Peyer's patch (tissue), 4 donors: Measurements from ENCODE around the gene IRGC. TPM values are rescaled to one million over a fixed set of nuclear protein-coding genes. Genes with fewer than 3 reads are reported as not detected.

Source experiments
- DNase-seq, 3 donors: peaks; one replicate each; pipeline ENCODE4 v3.0.0-alpha.2; 2017 to 2019
- H3K27ac ChIP-seq, 4 donors: fragments of 200-600 bp; sonication (generic); one replicate each; pipeline ENCODE4 v1.5.1; 2016 to 2019
- H3K27me3 ChIP-seq, 2 donors: fragments of 200-600 bp; sonication (generic); one replicate each; pipeline ENCODE4 v1.5.1; 2019
- H3K36me3 ChIP-seq, 3 donors: fragments of 200-600 bp; sonication (generic); one replicate each; pipeline ENCODE4 v1.5.1; 2016 to 2019
- H3K4me1 ChIP-seq, 4 donors: fragments of 200-600 bp; sonication (generic); one replicate each; pipeline ENCODE4 v1.5.1; 2016 to 2019
- H3K4me3 ChIP-seq, 4 donors: fragments of 200-600 bp; sonication (generic); 1 replicate in 3 of 4; 2 replicates in 1 of 4; pipeline ENCODE4 v1.5.1; 2016 to 2019; ENCODE audit warnings: mild to moderate bottlenecking in 1 of 4
- H3K9me3 ChIP-seq, 4 donors: fragments of 200-600 bp; sonication (generic); one replicate each; pipeline ENCODE4 v1.5.1; 2016 to 2019; ENCODE audit warnings: mild to moderate bottlenecking in 1 of 4
- CTCF ChIP-seq, 6 experiments: fragments of 450-650 bp in 4 of 6; fragments of 200-600 bp in 2 of 6; sonication (generic) in 1 of 6; IDR thresholded peaks; one replicate each; pipeline ENCODE4 v1.5.1; 2017 to 2019; ENCODE audit warnings: antibody characterized with exemption in 6 of 6, mild to moderate bottlenecking in 3 of 6, moderate library complexity in 1 of 6
- POLR2A ChIP-seq, 2 donors: fragments of 450-650 bp; IDR thresholded peaks; one replicate each; pipeline ENCODE4 v1.5.1; 2017; ENCODE audit warnings: antibody characterized with exemption in 2 of 2, mild to moderate bottlenecking in 2 of 2, moderate library complexity in 2 of 2
- total RNA-seq, 4 donors: library from RNA; depleted of rRNA; stranded (reverse); fragments of >200 nt; gene quantifications; one replicate each; pipeline ENCODE4 v1.1.0, GENCODE V29; 2016

The IRGC gene
- total RNA-seq, 4 donors from 2014 or later = not detected

DNA sequence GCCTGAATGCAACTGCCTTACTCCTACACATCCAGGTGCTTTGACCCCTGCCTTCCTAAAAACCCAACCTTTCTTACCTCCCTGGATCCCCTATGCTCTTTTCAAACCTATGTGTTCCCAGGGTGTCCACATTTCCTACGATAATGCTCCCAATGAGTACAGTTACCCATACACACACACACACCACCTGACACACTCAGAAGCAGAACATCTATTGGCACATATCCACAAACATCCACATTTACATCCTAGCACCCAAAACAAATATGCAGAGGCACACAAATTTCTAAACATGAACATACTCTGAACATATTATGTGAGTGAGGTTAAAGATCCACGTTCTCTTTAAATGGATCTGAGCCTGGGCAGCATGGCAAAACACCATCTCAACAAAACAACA lies 23.5 kb upstream of the IRGC start:
- no peak for TF ChIP-seq POLR2A (IDR thresholded peaks at IDR 0.05)
- no peak for TF ChIP-seq CTCF (IDR thresholded peaks at IDR 0.05)
- Histone ChIP-seq H3K36me3 (no peaks in the 10 kb centered on the region), H3K9me3 (peaks cover 0 to 21% (median 7%) of the 10 kb centered on the region in 4 donors), H3K27me3 (no peaks in the 10 kb centered on the region), H3K4me3 (no peak overlapping the region), H3K27ac (no peak overlapping the region), H3K4me1 (no peaks in the 10 kb centered on the region)
- no peak for DNase-seq

GRCh38 chr19:43692877-43693276 lies 23.0 kb upstream of the IRGC start:
- no peak overlapping the region for H3K27ac ChIP-seq
- DNase-seq = no peak

GRCh38 chr19:43694553-43694952 lies 21.3 kb upstream of the IRGC start:
- DNase-seq = no peak
- Histone ChIP-seq H3K4me1 (peaks cover 0 to 7% (median 0%) of the 10 kb centered on the region in 4 donors), H3K27me3 (no peaks in the 10 kb centered on the region), H3K27ac (no peak overlapping the region), H3K36me3 (no peaks in the 10 kb centered on the region), H3K4me3 (no peak overlapping the region), H3K9me3 (peaks cover 0 to 21% (median 7%) of the 10 kb centered on the region in 4 donors)
- no peak for TF ChIP-seq POLR2A (IDR thresholded peaks at IDR 0.05)
- TF ChIP-seq CTCF (IDR thresholded peaks at IDR 0.05) = no peak

More at GRCh38 chr19:43692877-43693276, 23.0 kb upstream of the IRGC start:
- Histone ChIP-seq H3K9me3 (peaks cover 0 to 21% (median 7%) of the 10 kb centered on the region in 4 donors), H3K4me3 (no peak overlapping the region), H3K36me3 (no peaks in the 10 kb centered on the region), H3K4me1 (no peaks in the 10 kb centered on the region), H3K27me3 (no peaks in the 10 kb centered on the region)
- no peak for TF ChIP-seq POLR2A (IDR thresholded peaks at IDR 0.05)
- no peak for TF ChIP-seq CTCF (IDR thresholded peaks at IDR 0.05)

GRCh38 chr19:43695985-43696704 lies 19.7 kb upstream of the IRGC start:
- no peak overlapping the region for H3K4me3 ChIP-seq
- peaks cover 0 to 20% (median 6%) of the 10 kb centered on the region in 4 donors for H3K4me1 ChIP-seq
- H3K27me3 ChIP-seq = no peaks in the 10 kb centered on the region
- H3K27ac ChIP-seq = no peak overlapping the region
- no peaks in the 10 kb centered on the region for H3K36me3 ChIP-seq
- TF ChIP-seq POLR2A (IDR thresholded peaks at IDR 0.05) (no peak), CTCF (IDR thresholded peaks at IDR 0.05) (no peak)
- no peak for DNase-seq
- peaks cover 0 to 15% (median 6%) of the 10 kb centered on the region in 4 donors for H3K9me3 ChIP-seq

DNA sequence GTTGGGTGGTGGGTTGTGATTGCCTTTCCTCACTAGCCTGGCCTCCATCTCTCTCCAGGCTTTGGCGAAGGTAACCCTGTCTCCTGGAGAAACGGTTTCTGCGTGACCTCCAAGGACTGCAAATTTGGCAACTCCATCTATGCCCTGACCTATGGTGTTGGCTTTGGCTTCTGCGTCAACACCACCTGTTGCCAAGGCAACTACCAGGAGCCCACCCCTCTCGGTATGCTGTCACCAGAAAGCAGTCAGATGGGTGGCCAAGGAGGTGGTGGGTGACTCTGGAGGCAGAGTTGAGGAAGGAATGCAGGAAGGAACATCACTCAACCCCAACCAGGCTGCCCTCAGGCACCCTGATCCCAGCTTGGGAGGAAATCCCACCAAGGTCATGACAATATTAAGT lies 18.6 kb upstream of the IRGC start:
- no peak overlapping the region for H3K4me3 ChIP-seq
- no peak for DNase-seq
- no peaks in the 10 kb centered on the region for H3K27me3 ChIP-seq
- H3K36me3 ChIP-seq = no peaks in the 10 kb centered on the region
- no peak overlapping the region for H3K27ac ChIP-seq
- H3K9me3 ChIP-seq = peaks cover 0 to 3% (median under 1%) of the 10 kb centered on the region in 4 donors
- no peak for TF ChIP-seq CTCF (IDR thresholded peaks at IDR 0.05)
- no peak for TF ChIP-seq POLR2A (IDR thresholded peaks at IDR 0.05)
- H3K4me1 ChIP-seq = peaks cover 0 to 20% (median 6%) of the 10 kb centered on the region in 4 donors
